Epithelial cell of esophagus (primary cell): ENCODE results near the gene PPP6R1.

ENCODE experiments used
- DNase-seq: peaks from one replicate; pipeline ENCODE4 v3.0.0; 2010; ENCODE audit warnings: low read depth
- H3K4me3 ChIP-seq: 2 replicates; pipeline ENCODE4 v1.5.1; 2011; ENCODE audit warnings: mild to moderate bottlenecking, low read length, control low read depth
- TF ChIP-seq, protein P1 (sequence below): IDR thresholded peaks from 2 replicates; pipeline ENCODE4 v1.5.1; 2011; ENCODE audit warnings: low read depth, mild to moderate bottlenecking, low read length, control low read depth, inconsistent platforms; ENCODE audit not compliant: insufficient read depth; ENCODE audit errors: missing control alignments

Gene PPP6R1

DNA sequence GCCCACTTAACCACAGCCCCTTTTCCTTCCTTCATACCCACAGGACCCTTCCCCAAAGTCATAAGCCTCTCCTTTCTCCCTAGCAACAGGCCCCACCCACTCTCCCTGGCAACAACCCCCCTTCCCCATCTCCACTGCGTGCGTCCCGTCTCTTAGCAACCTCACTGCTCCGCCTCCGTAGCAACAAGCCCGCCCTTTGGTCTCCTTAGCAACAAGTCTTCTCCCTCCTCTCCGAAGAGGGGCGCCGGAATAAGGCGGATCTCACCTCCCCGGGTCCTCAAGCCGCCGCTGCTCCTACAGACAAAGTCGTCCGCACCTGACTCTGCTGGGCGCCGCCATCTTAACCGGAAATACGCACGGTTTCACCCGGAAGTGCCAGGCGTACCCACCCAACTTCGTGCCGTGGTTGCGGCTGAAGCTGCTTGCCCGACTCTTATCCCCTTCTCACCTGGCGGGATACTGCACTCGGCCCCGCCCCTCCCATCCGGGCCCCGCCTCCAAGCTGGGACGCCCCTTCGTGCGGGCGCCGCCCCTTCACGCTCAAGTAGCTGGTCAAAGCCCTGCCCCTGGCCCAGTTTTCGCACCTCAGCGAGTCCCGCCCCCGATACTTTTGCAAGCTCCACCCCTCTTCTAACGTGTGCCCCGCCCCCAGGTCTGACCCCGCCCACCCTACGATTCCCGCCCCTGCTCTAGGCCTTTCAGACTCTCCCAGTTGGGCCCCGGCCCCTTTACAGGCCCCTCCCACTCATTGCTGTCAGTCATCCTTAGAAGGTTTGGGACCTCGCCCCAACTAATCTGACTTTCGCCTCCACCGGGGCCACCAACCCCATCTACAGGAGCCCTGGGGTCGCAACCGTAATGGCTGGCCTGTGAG is 21.2 kb upstream of the PPP6R1 start, which contains the start of gene HSPBP1:
Gene HSPBP1, minus strand, starts transcription at position 341 of the 874 bp plus-strand sequence. CDS start 502 bp downstream, outside the sequence.
- peak; percentile 99 for DNase-seq
- peak within 1 kb of the TSS; percentile 94 for H3K4me3 ChIP-seq
- TF ChIP-seq, protein P1, sequence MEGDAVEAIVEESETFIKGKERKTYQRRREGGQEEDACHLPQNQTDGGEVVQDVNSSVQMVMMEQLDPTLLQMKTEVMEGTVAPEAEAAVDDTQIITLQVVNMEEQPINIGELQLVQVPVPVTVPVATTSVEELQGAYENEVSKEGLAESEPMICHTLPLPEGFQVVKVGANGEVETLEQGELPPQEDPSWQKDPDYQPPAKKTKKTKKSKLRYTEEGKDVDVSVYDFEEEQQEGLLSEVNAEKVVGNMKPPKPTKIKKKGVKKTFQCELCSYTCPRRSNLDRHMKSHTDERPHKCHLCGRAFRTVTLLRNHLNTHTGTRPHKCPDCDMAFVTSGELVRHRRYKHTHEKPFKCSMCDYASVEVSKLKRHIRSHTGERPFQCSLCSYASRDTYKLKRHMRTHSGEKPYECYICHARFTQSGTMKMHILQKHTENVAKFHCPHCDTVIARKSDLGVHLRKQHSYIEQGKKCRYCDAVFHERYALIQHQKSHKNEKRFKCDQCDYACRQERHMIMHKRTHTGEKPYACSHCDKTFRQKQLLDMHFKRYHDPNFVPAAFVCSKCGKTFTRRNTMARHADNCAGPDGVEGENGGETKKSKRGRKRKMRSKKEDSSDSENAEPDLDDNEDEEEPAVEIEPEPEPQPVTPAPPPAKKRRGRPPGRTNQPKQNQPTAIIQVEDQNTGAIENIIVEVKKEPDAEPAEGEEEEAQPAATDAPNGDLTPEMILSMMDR: no peak

DNA sequence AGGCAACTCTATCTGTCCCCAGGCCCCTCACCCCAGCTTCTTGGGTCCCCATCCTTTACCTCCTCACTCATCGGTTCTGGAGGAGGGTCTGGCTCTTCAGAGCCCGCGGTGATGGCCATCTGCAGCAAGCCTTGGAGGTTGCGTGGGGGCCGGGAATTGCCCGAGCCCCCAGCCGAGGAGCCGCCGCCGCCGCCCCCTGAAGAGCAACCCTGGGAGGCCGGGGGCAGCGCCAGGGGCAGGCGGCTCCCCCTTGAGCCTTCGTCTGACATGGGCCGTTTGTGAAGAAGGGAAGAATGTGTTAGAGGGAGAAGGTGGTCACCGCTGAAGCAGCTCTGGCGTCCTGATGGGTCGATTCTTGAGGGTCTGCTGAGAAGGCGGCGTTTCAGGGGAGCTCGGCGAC is 20.5 kb upstream of the PPP6R1 start:
- no peak for DNase-seq
- H3K4me3 ChIP-seq: peak overlapping the region; percentile 94
- TF ChIP-seq, protein P1: no peak

DNA sequence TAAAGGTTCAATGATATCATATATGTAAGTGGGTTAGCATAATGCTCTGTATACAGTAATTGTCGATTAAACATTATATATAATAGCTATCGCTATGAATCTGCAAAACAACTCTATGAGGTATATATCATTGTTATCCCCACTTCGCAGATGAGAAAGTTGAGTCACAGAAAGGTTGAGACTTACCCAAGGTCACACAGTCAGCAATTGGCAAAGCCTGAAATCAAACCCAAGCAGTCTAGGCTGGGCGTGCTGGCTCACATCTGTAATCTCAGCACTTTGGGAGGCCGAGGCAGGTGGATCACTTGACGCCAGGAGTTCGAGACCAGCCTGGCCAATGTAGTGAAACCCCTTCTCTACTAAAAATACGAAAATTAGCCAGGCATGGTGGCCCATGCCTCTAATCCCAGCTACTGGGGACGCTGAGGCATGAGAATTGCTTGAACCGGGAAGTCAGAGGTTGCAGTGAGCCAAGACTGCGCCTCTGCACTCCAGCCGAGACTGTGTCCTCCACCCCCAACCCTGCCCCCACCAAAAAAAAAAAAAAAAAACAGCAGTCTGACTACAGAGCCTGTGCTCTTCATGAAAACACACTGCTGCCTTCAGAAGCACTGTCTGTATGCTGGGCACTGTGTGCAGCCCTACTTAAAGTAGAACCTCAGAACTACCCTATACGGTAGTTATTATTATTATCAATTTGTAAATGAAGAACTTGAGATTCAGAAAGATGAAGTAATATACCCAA is 19.7 kb upstream of the PPP6R1 start:
- TF ChIP-seq, protein P1: no peak
- DNase-seq: no peak
- peak overlapping the region; percentile 94 for H3K4me3 ChIP-seq

DNA sequence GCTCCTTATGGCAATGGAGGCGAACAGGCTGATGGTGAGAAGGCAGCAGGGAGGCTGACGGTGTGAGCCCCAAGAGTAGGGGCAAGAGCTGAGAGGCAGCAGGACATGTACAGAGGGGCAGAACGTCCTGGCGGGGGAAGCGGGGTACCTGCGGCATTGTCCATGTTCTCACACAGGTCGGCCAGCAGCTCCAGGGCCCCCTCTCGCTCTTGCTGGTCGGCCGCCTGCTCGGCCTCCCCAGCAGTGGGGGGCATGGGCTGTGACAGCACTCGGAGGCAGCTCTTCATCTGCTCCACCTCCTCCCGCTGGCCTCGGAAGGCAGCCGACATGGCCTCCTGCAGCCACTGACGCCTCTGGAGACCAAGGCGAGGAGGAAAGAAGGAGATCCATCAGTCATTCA is 18.7 kb upstream of the PPP6R1 start:
- TF ChIP-seq, protein P1: no peak
- no peak overlapping the region for H3K4me3 ChIP-seq
- DNase-seq: no peak

DNA sequence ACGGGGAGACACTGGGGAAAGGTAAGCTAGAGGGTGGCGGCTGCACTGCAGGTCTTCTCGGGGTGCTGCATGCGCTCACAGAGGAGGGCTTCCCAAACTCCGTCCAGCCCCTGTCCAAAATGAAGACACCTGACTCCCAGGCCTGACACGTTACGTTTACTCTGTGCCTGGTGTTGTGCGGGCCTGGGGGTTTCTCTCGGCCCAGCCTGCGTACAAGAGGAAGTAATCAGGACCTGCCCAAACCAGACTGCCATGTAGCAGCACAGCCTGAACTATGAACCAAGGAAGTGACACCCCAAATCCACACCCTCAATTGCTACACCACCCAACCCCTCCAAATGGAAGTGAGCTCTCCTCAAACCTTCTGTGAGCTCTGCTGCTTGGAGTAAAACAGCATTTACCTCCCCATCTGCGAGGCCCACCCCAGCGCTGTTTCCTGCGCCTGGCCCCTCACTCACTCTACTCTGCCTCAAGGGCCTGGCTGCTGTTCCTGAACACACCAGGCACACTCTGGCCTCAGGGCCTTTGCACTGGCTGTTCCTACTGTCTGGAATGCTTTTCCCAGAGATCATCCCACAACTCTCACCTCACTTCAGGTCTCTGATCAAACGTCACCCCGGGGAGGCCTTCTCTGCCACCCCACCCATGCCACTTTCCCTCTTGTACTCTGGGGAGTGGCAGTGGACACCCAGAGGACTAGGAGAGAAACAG is 18.1 kb upstream of the PPP6R1 start:
- TF ChIP-seq, protein P1: no peak
- no peak overlapping the region for H3K4me3 ChIP-seq
- DNase-seq: no peak

DNA sequence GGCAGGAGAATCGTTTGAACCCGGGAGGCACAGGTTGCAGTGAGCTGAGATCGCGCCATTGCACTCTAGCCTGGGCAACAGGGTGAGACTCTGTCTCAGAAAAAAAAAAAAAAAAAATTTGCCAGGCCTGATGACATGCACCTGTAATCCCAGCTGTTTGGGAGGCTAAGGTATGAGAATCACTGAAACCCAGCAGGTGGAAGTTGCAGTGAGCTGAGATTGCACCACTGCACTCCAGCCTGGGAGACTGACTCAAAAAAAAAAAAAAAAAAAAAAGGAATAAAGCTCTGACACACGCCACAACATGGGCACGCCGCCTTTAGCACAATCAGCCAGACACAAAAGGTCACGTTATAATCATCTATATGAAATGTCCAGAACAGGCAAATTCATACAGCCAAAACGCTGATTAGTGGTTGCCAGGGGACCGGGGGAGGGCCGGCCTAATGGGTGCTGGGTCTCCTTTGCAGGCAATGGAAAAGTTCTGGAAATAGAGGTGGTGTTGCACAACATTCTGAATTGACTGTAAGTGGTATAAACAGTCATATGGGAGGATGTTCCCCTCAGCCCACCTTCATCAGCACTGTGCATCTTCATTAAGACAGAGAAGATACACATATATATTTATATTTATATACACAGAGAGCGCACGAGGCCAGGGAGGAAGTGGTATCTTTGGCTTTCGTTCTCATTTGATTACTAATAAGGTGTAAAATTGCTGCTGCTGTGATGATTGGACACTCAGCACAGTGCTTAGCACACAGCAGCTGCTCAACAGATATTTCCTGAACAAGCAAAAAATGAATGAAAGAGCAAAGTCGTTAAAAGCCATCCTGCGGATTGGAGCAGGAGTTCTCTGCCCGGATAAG is 17.3 kb upstream of the PPP6R1 start:
- DNase-seq: no peak
- H3K4me3 ChIP-seq: no peak overlapping the region
- TF ChIP-seq, protein P1: no peak
